K562 (cell line): ENCODE measurements around the gene USP15. TPM values are rescaled to one million over a fixed set of nuclear protein-coding genes. Genes with fewer than 3 reads are reported as not detected.
A peak's percentile ranks its signal among the peaks of the same experiment; 100 is the strongest.

Source experiments
- CBX5 ChIP-seq: IDR thresholded peaks from 2 replicates; pipeline ENCODE4 v1.6.1; 2014; ENCODE audit warnings: low read depth, borderline replicate concordance
- COPS2 ChIP-seq: fragments of 450-650 bp; conservative IDR thresholded peaks from 2 replicates; pipeline ENCODE4 v1.6.1; 2016; ENCODE audit warnings: mild to moderate bottlenecking, moderate library complexity
- CREBBP ChIP-seq: IDR thresholded peaks from one replicate; pipeline ENCODE4 v1.6.1; 2012; ENCODE audit warnings: low read depth, mild to moderate bottlenecking, control low read depth, inconsistent platforms, low read length
- HSF4 ChIP-seq: fragments of 250-450 bp; sonication (Bioruptor Pico); IDR thresholded peaks from 2 replicates; pipeline ENCODE4 v2.1.2; 2022; ENCODE audit warnings: mild to moderate bottlenecking, moderate library complexity, borderline replicate concordance
- ILF3 ChIP-seq: fragments of 450-650 bp; IDR thresholded peaks from 2 replicates; pipeline ENCODE4 v1.6.1; 2018; ENCODE audit warnings: antibody characterized with exemption, mild to moderate bottlenecking, moderate library complexity, borderline replicate concordance
- JUN ChIP-seq, 2 experiments: sonication (generic) in 1 of 2; formaldehyde crosslinking in 1 of 2; IDR thresholded peaks; 2 replicates each; pipeline versions ENCODE4 v1.6.1 to v1.8.0; 2012 to 2022; ENCODE audit warnings: borderline replicate concordance in 2 of 2, mild to moderate bottlenecking in 2 of 2, improper control_type of control experiment in 1 of 2, low read depth in 1 of 2, low read length in 1 of 2, missing genetic modification reagents in 1 of 2
- POLR2AphosphoS2 ChIP-seq: IDR thresholded peaks from 2 replicates; pipeline ENCODE4 v1.6.1; 2012; ENCODE audit warnings: low read length, improper control_type of control experiment
- STAT5B ChIP-seq: fragments of 250-450 bp; sonication (Bioruptor Pico); IDR thresholded peaks from 2 replicates; pipeline ENCODE4 v1.8.0; 2021; ENCODE audit warnings: mild to moderate bottlenecking, inconsistent platforms
- ZNF184 ChIP-seq: sonication (generic); formaldehyde crosslinking; IDR thresholded peaks from 2 replicates; pipeline ENCODE4 v1.5.0; 2020; ENCODE audit warnings: missing genetic modification reagents
- ZNF551 ChIP-seq: fragments of 250-450 bp; sonication (Bioruptor Pico); IDR thresholded peaks from 2 replicates; pipeline ENCODE4 v1.5.0; 2021; ENCODE audit warnings: mild to moderate bottlenecking, moderate library complexity
- polyA plus RNA-seq, 8 experiments: library from polyadenylated mRNA; depleted of rRNA in 4 of 8; stranded (reverse) in 5 of 8; unstranded in 3 of 8; fragments of >200 nt; fragmentation: Nextera tagmentation in 2 of 8; fragmentation: Illumina TruSeq in 1 of 8; extraction: Ambion mirVana in 2 of 8; extraction: Trizol in 1 of 8; gene quantifications; 2 replicates each; pipeline versions ENCODE4 v1.2.1 to v1.2.3, GENCODE V29; 2011 to 2014; ENCODE audit warnings: inconsistent platforms in 1 of 8, missing spikeins in 1 of 8
- total RNA-seq, 7 experiments: library from RNA; depleted of rRNA in 6 of 7; stranded (reverse); fragments of >200 nt in 6 of 7; fragmentation: Illumina TruSeq in 2 of 7; extraction: Trizol in 2 of 7; gene quantifications; 2 replicates each; pipeline versions ENCODE4 v1.2.1 to v1.2.3, GENCODE V29; 2011 to 2021; ENCODE audit warnings: low replicate concordance in 1 of 7
- TF ChIP-seq, protein P1 (sequence below): IDR thresholded peaks from 3 replicates; pipeline ENCODE4 v1.6.1; 2011; ENCODE audit warnings: borderline replicate concordance, mild to moderate bottlenecking, moderate library complexity; ENCODE audit not compliant: insufficient read length; ENCODE audit errors: extremely low read depth
- TF ChIP-seq, protein P2 (sequence below): fragments of 250-450 bp; sonication (Bioruptor Pico); IDR thresholded peaks from 2 replicates; pipeline ENCODE4 v1.5.0; 2021
- TF ChIP-seq, protein P3 (sequence below): fragments of 250-450 bp; sonication (Bioruptor Pico); IDR thresholded peaks from 2 replicates; pipeline ENCODE4 v1.9.0; 2021; ENCODE audit warnings: mild to moderate bottlenecking
- TF ChIP-seq, protein P4 (sequence below), 2 experiments: fragments of 200-800 bp in 1 of 2; sonication (Bioruptor generic) in 1 of 2; sonication (generic) in 1 of 2; formaldehyde crosslinking in 1 of 2; IDR thresholded peaks in 1 of 2; conservative IDR thresholded peaks in 1 of 2; 2 replicates each; pipeline versions ENCODE4 v1.5.0 to v1.6.1; 2016 to 2020; ENCODE audit warnings: missing compliant biosample characterization in 1 of 2, missing genetic modification characterization in 1 of 2, missing genetic modification reagents in 1 of 2
- TF ChIP-seq, protein P5 (sequence below), 2 experiments: fragments of 450-650 bp in 1 of 2; IDR thresholded peaks; 2 replicates each; pipeline ENCODE4 v1.6.1; 2011 to 2017; ENCODE audit warnings: low read depth in 2 of 2, antibody characterized with exemption in 1 of 2, borderline replicate concordance in 1 of 2, low read length in 1 of 2, mild to moderate bottlenecking in 1 of 2, mixed read lengths in 1 of 2; ENCODE audit not compliant: control insufficient read depth in 1 of 2

Gene USP15
- total and polyA plus RNA-seq, 9 of the 15 experiments (the other 6 are each of a cell fraction or from before 2014, with no cell fraction given), result 140 to 272 (median 182) TPM

DNA sequence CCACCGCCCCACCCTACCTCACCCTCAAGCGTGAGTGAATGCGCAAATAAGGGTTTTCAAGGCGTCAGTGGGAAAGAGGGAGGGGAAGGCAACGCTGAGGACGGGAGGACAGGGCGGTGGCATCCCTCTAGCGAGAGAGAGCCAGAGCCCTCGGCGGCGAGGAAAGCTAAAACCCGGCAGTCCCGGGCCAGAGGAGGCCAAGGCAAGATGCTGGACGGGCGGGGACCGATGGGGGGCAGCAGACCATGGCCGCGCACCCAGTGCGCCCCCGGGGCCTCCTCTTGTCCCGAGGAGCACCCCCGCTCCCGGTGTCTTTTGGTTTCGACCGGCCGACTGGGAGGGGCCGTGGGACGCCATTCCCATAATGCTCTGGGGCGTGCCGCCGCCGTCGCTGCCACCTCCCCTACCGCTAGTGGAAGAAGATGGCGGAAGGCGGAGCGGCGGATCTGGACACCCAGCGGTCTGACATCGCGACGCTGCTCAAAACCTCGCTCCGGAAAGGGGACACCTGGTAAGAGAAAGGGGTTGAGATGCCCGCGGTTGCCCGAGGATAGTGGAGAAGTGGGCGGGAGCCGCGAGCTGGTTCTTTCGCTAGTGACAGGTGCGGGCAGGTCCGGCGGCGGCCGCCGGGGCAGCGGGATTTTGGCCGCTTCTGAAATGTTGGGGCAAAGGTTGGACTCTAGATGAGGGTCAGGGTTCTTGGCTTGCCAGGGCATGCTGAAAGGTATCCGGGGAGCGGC is at the start of gene USP15 (continued):
- TF ChIP-seq, protein P1, sequence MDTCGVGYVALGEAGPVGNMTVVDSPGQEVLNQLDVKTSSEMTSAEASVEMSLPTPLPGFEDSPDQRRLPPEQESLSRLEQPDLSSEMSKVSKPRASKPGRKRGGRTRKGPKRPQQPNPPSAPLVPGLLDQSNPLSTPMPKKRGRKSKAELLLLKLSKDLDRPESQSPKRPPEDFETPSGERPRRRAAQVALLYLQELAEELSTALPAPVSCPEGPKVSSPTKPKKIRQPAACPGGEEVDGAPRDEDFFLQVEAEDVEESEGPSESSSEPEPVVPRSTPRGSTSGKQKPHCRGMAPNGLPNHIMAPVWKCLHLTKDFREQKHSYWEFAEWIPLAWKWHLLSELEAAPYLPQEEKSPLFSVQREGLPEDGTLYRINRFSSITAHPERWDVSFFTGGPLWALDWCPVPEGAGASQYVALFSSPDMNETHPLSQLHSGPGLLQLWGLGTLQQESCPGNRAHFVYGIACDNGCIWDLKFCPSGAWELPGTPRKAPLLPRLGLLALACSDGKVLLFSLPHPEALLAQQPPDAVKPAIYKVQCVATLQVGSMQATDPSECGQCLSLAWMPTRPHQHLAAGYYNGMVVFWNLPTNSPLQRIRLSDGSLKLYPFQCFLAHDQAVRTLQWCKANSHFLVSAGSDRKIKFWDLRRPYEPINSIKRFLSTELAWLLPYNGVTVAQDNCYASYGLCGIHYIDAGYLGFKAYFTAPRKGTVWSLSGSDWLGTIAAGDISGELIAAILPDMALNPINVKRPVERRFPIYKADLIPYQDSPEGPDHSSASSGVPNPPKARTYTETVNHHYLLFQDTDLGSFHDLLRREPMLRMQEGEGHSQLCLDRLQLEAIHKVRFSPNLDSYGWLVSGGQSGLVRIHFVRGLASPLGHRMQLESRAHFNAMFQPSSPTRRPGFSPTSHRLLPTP, result no peak
- TF ChIP-seq CREBBP (no peak), CBX5 (no peak; the same call in 1 of the 2 replicates), ZNF551 (no peak), STAT5B (CRISPR knock-in tag) (no peak), COPS2 (no peak), JUN (IDR thresholded peaks at IDR 0.05; ENCODE audit: borderline replicate concordance, low read depth, low read length) (peak; percentile 42; the same call in 1 of the 2 replicates), JUN (CRISPR knock-in tag; IDR thresholded peaks at IDR 0.05; ENCODE audit: borderline replicate concordance) (peak; percentile 52; the same call in 1 of the 2 replicates), POLR2AphosphoS2 (no peak), ZNF184 (CRISPR knock-in tag) (no peak), ILF3 (no peak), HSF4 (no peak)
- TF ChIP-seq, protein P2, sequence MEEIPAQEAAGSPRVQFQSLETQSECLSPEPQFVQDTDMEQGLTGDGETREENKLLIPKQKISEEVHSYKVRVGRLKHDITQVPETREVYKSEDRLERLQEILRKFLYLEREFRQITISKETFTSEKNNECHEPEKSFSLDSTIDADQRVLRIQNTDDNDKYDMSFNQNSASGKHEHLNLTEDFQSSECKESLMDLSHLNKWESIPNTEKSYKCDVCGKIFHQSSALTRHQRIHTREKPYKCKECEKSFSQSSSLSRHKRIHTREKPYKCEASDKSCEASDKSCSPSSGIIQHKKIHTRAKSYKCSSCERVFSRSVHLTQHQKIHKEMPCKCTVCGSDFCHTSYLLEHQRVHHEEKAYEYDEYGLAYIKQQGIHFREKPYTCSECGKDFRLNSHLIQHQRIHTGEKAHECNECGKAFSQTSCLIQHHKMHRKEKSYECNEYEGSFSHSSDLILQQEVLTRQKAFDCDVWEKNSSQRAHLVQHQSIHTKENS (CRISPR knock-in tag), result no peak
- TF ChIP-seq, protein P3, sequence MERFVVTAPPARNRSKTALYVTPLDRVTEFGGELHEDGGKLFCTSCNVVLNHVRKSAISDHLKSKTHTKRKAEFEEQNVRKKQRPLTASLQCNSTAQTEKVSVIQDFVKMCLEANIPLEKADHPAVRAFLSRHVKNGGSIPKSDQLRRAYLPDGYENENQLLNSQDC (CRISPR knock-in tag), result no peak
- TF ChIP-seq, protein P4, sequence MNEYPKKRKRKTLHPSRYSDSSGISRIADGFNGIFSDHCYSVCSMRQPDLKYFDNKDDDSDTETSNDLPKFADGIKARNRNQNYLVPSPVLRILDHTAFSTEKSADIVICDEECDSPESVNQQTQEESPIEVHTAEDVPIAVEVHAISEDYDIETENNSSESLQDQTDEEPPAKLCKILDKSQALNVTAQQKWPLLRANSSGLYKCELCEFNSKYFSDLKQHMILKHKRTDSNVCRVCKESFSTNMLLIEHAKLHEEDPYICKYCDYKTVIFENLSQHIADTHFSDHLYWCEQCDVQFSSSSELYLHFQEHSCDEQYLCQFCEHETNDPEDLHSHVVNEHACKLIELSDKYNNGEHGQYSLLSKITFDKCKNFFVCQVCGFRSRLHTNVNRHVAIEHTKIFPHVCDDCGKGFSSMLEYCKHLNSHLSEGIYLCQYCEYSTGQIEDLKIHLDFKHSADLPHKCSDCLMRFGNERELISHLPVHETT (CRISPR knock-in tag; conservative IDR thresholded peaks at IDR 0.05 in 1 of 2, IDR thresholded peaks at IDR 0.05 in 1 of 2), result peak in 1 of 2 experiments; percentile 89; a peak in 2 of 4 replicates
- TF ChIP-seq, protein P5, sequence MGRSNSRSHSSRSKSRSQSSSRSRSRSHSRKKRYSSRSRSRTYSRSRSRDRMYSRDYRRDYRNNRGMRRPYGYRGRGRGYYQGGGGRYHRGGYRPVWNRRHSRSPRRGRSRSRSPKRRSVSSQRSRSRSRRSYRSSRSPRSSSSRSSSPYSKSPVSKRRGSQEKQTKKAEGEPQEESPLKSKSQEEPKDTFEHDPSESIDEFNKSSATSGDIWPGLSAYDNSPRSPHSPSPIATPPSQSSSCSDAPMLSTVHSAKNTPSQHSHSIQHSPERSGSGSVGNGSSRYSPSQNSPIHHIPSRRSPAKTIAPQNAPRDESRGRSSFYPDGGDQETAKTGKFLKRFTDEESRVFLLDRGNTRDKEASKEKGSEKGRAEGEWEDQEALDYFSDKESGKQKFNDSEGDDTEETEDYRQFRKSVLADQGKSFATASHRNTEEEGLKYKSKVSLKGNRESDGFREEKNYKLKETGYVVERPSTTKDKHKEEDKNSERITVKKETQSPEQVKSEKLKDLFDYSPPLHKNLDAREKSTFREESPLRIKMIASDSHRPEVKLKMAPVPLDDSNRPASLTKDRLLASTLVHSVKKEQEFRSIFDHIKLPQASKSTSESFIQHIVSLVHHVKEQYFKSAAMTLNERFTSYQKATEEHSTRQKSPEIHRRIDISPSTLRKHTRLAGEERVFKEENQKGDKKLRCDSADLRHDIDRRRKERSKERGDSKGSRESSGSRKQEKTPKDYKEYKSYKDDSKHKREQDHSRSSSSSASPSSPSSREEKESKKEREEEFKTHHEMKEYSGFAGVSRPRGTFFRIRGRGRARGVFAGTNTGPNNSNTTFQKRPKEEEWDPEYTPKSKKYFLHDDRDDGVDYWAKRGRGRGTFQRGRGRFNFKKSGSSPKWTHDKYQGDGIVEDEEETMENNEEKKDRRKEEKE (IDR thresholded peaks at IDR 0.05; ENCODE audit: borderline replicate concordance in 1 of 2, control insufficient read depth in 1 of 2, low read depth in 2 of 2, low read length in 1 of 2), result peak; percentile 91 to 94; a peak in 3 of 4 replicates
